Stimulated activated CD8-positive, alpha-beta memory T cell treated with anti-CD3 and anti-CD28 coated beads, Interleukin-12 subunit alpha, Interleukin-12 subunit beta, amount 100 ng/mL, for 1 hour (primary cell): ENCODE results near the gene IBA57.

Experiments used
- DNase-seq: peaks from one replicate; pipeline ENCODE4 v3.0.0-alpha.2; 2020; ENCODE audit warnings: low read depth

The IBA57 gene

DNA sequence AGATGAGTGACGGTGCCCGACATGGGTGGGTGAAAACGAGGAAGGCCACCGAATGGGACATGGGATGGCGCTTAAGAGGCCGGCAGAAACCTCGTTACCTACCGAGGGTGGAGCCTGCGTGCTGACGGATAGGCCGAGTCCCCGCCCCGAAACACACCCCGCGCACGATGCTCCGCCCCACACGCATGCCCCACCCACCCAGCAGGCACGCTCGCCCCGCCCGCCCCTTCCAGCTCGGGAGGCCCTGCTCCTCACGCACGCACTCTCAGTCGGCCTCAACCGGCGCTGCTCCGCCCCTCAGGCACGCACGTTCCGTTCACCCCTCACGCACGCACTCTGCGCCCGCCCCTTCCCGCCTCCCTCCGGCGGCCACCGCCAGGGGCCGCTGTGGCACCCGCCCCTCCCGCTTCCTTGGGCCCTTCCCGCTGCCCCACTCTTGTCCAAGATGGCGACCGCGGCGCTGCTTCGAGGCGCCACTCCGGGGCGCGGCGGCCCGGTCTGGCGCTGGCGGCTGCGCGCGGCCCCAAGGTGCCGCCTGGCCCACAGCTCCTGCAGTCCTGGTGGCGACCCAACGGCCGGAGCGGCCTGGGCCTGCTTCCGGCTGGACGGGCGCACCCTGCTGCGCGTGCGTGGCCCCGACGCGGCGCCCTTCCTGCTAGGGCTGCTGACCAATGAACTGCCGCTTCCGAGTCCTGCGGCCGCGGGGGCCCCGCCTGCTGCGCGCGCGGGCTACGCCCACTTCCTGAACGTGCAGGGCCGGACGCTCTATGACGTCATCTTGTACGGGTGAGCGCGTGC lies at the start of gene IBA57:
TSS of gene IBA57 (plus strand) at position 433 of the 798 bp plus-strand sequence. CDS start at position 446, 13 bp downstream.
- peak; percentile 98 for DNase-seq

DNA sequence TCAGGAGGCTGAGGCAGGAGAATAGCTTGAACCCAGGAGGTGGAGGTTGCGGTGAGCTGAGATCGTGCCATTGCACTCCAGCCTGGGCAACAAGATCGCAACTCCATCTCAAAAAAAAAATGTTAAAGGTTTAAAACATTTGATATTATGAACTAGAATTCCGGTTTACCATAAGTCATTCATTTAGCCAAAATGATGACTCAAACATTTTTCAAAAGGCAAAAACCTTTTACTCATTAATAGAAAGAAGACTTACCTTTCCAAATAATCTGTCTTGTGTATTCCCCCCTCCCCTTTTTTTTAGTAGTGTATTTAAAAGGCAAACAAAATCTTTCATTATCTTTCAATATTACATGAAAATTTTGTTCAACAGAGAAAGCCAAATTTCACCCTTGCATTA lies 48.3 kb upstream of the IBA57 start:
- DNase-seq: no peak

DNA sequence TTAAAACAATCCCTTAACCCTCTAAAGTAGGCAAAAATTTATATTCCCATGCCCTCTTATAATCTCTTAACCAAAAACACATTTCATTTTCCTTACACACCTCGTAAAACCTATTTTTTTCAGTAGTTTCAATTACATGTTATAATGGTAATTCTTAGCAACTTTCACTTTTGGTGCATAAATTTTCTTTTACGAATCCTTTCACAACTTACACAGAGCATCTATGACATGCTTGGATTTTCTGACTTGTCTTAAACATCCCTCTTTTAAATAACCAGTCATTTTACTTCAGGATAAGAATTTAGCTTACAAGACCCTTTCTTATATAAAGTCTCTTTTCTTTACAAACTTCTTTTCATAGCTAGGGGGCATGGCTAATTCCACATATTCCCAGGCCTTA lies 47.6 kb upstream of the IBA57 start:
- DNase-seq: no peak

DNA sequence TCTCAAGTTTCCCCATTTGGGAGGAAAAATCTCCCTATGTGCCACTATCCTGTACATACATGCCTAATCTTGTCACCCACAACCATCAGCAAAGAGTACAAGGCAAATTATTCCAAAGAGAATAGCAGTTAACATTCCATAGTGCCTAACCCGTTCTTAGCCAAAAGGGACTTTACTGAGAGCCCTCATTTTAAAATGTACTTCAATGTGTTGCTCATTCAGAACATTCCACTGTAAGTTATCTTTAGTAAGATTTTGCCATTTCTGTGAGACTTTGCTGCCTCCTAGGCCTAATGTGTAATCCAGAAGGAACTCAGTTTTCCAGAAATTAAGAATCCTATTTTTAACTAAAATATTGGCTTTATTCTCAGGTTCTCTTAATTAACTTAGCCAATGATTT lies 45.3 kb upstream of the IBA57 start:
- DNase-seq: no peak

DNA sequence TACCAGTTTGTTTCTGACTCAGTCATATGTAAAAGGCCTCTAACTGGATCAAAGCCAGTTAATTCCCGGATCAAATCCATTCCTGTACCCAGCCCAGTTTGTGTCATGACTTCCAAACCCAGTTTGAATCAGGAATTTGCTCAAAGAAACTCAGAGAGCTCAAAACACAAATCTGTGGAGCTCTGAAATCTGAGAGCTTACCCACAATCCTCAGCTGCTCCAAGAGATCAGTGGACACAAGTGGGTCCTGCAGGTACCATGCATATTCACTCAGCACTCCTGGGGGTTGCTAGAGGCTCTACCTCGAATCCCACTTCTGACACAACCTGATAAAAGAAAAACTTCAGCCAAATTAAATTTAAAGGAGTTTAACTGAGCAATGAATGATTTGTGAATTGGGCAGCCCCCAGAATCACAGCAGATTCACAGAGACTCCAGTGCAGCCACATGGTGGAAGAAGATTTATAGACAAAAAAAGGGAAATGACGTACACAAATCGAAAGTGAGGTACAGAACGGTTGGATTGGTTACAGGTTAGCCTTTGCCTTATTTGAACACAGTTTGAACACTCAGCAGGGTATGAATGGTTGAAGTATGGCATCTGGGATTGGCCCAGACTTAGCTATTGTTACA lies 44.6 kb upstream of the IBA57 start:
- no peak for DNase-seq

DNA sequence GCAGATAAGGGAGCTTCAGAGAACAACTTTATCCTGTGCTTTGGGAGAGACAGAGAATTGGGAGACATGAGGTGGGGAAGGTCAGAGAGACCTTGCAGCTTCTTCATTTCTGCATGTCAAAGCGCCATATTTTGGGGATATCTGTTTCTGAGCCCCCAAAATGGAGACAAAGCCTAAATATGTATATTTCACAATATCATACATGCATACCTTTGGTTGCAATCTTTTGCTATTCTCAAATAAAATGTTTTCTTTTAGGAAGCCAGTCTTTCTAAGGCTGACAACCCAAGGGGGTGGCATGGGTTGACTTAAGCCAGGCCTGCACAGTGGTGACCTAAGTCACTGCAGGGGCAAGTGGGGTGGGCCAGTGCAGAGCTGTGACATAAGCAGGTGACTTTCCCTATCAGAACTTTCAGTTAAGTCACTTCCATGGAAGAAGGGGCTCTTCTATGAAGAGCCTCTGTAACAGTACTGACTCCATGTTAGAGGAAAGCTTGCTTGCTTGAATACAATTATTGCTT lies 42.6 kb upstream of the IBA57 start:
- no peak for DNase-seq

DNA sequence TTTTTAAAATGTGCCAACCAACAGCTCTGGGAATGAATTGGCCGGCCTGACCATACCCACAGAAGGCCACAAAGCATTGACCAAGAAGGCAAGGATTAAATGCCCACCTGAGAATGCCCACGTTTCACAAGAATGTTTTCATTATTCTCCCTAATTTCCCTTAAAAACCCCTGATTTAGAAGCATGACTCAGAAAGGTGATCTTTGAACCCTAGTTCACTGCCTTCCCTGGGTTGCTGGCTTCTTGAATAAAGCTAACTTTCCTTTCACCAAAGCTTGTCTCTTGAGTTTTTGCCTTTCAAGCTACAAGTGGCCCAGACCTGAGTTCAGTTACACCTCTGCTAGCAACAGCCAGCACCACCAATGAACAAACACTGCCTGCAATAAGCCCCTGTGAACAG lies 42.1 kb upstream of the IBA57 start:
- DNase-seq: no peak

DNA sequence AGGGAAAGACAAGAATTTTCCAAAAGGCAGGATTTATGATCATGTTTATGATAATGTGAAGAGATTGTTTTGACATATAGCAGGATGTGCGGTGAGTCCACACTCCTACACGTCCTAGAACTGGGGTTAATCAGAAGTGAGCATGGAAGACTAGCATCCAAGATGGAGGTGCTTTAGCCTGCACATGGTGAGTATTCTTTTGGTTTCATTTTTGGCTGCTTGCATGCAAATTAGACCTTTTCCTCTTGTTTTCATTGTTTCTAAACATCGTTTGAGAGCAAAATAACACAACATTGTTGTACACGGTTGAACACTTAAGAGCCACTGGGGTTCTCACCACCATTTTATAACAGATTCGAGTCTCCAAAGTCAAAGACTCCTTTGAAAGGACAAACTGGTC lies 40.4 kb upstream of the IBA57 start:
- DNase-seq: no peak

DNA sequence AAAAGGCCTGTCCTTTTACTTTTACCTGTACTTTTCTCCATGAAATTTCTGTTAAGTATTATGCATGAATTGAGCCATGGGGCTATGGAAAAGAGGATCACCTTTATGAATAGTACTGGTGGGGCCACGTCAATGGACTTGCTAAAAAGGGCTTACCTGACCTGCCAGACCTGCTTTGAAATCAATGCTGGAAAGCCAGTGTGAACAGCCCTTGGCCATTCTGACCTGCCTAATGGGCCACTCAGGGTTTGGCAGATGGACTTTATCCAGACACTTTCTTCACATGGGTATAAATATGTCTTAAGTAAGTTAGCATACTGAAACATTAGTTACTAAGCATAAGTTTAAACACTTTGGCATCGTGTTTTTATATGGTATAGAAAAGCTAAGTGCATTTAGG lies 33.8 kb upstream of the IBA57 start:
- no peak for DNase-seq

DNA sequence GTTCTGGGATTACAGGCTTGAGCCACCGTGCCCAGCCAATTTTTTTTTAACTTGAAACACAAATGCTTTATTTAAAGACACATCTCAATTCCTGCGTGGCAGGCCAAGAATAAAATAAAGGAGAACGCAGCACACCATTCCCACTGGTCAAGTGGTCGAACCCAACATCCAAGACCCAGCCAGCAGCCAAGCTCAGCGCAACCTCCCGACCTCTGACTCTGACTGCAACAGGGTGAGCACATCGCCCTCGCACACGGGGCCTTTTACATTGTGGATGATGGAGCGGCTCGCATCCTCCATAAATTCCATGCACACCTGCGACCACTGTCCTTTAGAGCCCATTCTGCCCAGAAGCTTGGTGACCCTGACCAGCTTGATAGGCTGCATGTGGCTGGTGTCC lies 31.0 kb upstream of the IBA57 start:
- no peak for DNase-seq

DNA sequence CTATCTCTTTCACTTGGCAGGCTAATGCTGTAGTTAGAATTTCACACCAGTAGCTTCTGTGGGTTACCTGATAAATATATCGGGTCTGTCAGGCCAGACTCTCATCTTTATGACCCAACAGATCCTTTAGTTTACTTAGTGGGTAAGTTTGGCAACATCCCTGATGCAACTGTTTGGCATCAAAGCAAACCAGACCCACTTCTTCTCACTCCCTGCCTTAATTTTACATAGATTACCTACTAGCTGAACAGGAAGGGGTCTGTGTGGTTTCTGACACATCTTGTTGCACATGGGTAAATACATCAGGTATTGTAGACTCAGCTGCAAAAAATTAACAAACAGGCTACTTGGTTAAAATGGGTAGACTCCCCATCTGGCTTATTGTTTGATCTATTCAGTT lies 28.7 kb upstream of the IBA57 start:
- no peak for DNase-seq

DNA sequence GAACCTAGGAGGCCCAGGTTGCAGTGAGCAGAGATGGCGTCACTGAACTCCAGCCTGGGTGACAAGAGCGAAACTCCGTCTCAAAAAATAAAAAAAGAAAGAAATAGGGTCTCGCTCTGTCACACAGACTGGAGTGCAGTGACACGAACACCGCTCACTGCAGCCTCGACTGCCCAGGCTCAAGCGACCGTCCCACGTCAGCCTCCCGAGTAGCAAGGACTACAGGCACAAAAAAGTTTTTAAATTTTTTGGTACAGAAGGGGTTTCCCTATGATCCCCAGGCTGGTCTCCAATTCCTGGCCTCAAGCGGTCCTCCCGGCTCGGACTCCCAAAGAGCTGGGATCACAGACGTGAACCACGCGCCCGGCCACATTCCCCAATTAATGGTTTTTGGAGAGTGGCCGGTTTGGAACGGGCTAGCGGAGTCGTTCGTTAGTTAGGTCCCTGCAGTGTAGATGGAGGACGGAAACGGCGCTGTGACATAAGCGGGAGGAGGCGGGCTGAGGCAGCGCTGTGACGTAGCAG lies 26.1 kb upstream of the IBA57 start:
- DNase-seq: no peak

DNA sequence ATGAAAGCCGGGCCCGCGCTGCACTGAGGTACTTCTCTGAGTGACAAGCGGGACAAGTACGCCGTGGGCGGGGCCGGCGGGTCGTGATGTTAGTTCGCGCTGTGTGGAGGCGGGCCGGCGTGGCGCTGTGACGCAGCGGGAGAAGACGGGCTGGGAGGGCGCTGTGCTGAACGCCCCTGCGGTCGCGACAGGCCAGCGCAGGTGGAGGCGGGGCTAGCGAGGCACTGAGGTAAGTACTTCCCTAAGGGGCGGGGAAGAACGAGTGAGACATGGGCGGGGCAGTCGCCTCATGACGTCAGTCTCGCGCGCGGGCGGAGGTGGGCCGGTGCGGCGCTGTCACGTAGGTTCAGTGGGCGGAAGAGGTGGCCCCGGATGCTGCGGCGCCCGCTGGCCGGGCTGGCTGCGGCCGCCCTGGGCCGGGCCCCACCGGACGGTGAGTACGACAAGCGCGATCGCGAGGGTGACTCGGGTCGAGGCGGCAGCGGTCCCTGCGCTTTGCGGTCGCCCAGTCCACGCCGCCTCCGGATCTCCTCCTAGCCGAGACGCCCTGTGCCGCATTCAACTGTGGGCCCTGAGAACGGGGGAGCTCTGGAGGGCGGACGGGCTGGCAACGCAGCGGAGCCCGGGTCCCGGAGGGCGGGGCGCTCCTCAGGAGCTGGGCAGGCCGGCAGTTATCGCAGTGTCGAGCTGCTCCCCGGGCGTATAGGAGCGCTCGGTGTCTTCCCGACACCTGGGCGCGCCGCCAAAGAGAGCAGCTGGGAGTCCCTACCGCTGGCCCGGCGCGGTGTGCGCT lies 25.5 kb upstream of the IBA57 start, which contains the start of gene GUK1:
TSS of gene GUK1 (plus strand) at position 349 of the 793 bp plus-strand sequence. CDS start at position 373, 24 bp downstream.
- peak; percentile 100 for DNase-seq

DNA sequence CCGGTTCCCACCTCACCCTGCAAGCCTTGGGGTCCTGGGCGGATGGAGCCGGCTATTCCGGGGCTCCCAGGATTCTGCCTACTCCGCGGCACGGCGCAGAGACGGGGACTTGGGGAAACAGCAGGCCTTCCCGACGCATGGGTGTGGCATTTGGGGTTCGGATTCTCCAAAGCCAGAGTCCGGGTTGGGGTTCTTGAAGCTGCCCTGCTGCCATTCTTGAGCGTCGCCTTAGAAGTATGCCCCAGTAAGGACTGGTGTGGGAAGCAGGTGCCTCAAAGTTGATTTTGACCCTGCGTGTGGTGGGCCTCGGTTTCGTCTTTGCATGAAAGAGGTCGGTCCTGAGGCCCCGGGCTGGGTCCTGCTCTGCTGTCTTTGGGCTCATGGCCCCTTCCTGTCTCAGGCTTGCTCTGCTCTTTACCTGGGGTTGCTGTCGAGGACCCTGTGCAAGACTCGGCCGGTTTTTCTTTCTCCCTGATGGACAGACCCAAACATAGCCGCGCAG lies 24.8 kb upstream of the IBA57 start:
- DNase-seq: no peak

DNA sequence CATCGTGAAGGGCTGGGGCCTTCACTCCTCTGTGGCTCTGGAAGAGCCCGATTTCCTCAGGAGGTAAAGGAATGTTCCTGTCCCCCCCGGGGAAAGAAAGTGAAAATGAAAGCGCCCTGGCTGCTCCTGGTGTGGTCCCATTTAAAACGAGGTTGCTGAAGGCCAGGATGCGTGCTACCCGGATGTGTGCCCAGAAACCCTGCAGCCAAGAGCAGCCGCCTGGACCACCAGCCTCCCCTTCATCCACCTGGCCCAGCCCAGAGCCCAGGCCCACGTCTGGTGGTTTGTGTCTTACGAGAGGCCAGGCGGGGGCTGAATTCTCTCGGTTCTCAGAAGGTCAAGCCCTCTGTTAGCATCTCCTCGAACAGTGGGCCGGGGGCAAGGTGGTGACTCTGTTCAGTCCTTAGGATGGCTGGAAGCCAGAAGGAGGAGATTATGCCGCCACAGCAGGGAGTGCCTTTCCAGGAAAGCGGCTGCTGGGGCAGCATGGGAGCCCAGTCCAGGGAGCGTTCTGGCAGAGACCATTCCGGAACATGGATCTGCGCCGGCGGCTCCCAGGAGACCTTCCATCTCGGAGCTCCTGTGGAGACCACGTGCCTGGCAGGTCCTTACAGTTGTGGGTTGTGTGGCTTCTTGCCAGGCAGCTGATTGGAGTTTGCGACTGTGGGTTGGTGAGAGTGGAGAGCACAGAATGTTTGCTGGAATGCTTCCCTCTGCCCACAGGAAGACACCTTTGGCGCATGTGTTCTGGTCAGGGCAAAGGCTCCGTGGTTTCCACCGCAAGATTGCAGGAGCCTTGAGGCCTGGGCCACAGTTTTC lies 24.2 kb upstream of the IBA57 start:
- DNase-seq: no peak

DNA sequence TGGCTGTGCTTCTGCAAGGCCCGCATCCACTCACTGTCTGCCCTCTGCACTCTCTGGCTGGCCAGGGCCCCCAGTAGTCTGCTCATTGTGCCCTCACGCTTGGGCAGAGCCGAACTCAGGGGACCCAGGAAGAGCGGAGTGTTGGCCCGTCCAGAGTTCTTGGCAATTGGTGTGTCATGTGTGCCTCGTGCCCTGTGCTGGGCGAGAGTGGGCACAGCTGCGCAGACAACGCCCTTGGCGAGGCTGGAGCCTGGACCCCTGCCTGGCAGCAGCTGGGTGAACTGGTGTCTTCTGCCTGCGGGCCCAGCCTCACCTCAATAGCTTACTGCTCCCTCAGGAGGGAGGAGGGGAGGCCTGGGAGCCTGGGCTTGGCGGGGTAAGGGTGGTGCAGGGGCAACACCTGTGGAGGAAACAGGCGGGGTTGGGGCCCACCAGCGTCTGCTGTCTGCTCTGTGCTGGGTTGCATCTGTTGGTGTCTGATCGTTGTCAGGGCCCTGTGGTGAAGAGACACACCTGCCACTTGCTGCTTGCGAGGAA lies 23.4 kb upstream of the IBA57 start:
- DNase-seq: no peak

DNA sequence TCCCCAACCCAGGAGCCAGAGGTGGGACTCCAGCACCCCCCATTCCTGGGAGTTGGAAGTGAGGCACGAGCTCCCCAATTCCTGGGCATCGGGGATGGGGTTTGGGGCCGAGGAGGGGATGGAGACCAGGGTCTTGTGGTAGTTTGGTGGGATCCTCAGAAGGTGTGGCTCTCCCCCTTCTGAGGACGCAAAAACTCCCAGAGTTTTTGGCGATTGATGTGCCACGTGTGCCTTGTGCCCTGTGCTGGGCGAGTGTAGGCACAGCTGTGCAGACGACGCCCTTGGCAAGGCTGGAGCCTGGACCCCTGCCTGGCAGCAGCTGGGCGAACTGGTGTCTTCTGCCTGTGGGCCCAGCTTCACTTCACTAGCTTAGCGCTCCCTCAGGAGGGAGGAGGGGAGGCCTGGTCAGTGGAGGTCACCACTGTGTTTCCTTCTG lies 22.9 kb upstream of the IBA57 start:
- no peak for DNase-seq

DNA sequence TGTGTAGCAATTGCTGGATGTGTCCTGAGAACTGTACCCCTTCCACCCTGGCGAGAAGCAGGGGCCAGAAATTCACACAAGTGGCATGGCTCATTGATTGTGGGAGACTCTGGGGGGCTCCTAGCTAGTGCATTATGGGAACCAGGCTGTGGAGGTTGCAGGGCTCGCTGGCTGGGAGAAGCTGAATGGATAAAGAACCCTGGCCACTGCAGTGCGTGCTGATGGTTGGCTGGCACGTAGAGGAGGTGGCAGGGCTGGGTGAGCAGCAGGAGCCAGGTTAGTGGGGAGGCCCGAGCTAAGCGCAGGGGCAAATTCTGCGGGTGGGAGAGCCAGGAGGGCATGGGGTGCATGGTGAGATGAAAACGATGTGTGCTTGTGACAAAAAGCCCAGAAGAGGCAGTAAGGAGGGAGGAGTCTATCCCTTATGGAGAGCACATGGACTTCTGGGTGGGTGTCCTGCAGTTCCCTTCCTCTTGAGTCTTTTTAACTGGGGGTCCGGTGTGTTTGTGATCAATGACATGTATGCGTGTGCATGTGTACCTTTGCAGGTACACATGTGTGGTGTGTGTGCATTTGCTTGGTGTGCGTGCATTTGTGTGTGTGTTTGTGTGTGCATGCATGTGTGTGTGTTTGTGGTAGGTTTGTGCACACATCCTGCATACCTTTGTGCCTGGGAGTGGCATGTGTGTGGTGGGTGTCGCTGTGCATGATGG lies 22.0 kb upstream of the IBA57 start:
- no peak for DNase-seq

DNA sequence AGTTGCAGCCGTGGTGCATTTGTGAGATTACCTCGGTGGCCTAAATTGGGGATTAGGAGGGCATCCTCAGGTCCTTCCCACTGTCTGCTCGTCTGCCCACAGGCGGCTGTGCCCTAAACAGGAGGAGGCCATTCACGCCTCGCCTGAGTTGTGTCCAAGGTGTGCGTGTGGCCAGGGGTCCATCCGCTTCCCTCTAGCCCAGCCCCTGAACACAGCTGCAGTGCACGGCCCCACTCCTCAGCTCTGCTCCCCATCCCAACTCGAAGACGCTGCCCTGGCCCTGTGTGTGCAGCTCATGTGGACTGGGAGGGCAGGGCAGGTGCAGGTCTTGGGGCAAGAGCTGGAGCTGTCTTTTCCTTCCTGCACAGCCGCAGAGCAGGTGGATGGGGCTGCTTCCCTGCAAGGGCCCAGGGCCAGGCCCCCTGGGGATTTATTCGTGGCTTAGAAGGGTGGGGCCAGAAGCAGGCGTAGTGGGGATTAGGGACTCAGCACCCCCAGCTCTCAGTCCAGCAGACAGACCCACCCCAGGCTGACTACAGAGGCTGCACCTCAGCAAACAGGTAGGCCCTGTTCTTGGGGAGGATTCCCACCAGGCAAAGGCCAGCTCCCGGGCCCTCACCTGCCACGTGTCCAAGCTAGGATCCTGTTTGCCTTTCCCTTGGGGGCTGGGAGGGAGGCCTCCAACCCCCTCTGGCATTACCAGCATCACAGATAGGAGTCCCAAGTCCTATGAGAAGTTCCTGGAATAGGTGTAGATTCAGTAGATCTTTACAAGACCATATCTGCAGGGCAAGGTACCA lies 21.2 kb upstream of the IBA57 start:
- DNase-seq: no peak

DNA sequence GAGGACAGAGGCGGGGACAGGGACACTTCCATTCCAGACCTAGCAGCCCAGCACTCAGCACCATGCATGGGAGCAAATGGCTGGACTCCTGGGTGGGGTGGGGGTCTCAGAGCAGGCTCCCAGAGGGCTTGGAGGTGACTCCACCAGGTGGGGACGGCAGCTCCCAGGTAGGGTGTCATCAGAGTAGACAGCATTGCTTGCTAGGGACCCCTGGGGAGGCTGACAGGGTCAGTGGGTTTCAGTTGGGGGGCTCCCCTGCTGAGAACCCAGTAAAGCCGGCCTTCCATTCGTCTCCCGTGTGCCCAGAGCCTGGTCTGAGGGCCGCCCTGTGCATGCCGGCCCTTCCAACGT lies 20.6 kb upstream of the IBA57 start:
- no peak for DNase-seq
